Activated CD4-positive, alpha-beta T cell treated with anti-CD3 and anti-CD28 coated beads for 1 hour (primary cell): ENCODE data around the gene ALKBH5.

Experiments used
- DNase-seq: peaks from one replicate; pipeline ENCODE4 v3.0.0-alpha.2; 2020

The ALKBH5 gene

GRCh38 chr17:18247613-18248001 lies 64.0 kb downstream of the ALKBH5 start:
- DNase-seq = no peak

GRCh38 chr17:18248300-18248731 lies 64.7 kb downstream of the ALKBH5 start:
- DNase-seq = peak; percentile 56

GRCh38 chr17:18248811-18249210 lies 65.2 kb downstream of the ALKBH5 start:
- no peak for DNase-seq

- no peak for DNase-seq
Measured at GRCh38 chr17:18250259-18250658, 66.6 kb downstream of the ALKBH5 start.

- DNase-seq = no peak
Measured at GRCh38 chr17:18250708-18251107, 67.1 kb downstream of the ALKBH5 start.

GRCh38 chr17:18251204-18251603 lies 67.6 kb downstream of the ALKBH5 start:
- no peak for DNase-seq

- no peak for DNase-seq
Measured at GRCh38 chr17:18252160-18252559, 68.5 kb downstream of the ALKBH5 start.

GRCh38 chr17:18253187-18253884 lies 69.7 kb downstream of the ALKBH5 start:
- DNase-seq = no peak

- no peak for DNase-seq
Measured at GRCh38 chr17:18253947-18254821, 70.6 kb downstream of the ALKBH5 start.

GRCh38 chr17:18254888-18255649 lies 71.4 kb downstream of the ALKBH5 start:
- no peak for DNase-seq

GRCh38 chr17:18256351-18256750 lies 72.7 kb downstream of the ALKBH5 start:
- no peak for DNase-seq

GRCh38 chr17:18256776-18257175 lies 73.1 kb downstream of the ALKBH5 start:
- DNase-seq = no peak

GRCh38 chr17:18257268-18257981 lies 73.8 kb downstream of the ALKBH5 start:
- DNase-seq = no peak

GRCh38 chr17:18257982-18258355 lies 74.3 kb downstream of the ALKBH5 start:
- DNase-seq = no peak

- peak; percentile 39 for DNase-seq
Measured at GRCh38 chr17:18258356-18259038, 74.9 kb downstream of the ALKBH5 start, which contains the start of gene FLII. FLII (minus strand) TSS chr17:18258738; CDS start chr17:18258690, 48 bp downstream.
